GM19467 (cell line): ENCODE measurements around the gene CDC45.
"Not testable (repeated sequence)": the region's sequence is repeated elsewhere in the genome, so short reads cannot be mapped to it uniquely, and the experiment has no call there.

ENCODE experiments used
- ATAC-seq: cut with Tn5 transposase; IDR thresholded peaks from one replicate; pipeline ENCODE4 v1.9.1; 2021; ENCODE audit warnings: mild to moderate bottlenecking, moderate library complexity; ENCODE audit not compliant: unreplicated experiment

CDC45 gene

GRCh38 chr22:19526702-19527111 lies 47.0 kb downstream of the CDC45 start:
- ATAC-seq = no peak

DNA sequence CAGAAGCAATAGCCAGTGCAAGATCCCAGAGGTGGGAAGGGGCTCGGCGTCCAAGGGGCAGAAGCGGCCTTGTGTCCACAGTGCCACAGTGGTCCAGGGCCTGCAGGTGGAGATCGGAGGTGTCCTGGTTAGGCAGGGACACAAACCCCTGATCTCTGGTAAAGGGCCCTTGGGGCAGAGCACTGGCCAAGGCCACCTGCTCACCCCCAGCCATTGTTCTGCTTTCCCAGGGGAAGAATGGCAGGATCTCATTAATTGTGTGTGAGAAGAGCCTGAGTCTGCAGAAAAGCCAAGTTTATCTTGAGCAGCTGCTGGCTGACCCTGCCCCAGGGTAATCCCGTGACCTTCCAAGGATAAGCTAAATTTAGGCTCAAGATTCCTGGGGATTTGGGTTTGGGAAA lies 47.6 kb downstream of the CDC45 start:
- no peak for ATAC-seq

GRCh38 chr22:19527861-19528417 lies 48.2 kb downstream of the CDC45 start:
- no peak for ATAC-seq

DNA sequence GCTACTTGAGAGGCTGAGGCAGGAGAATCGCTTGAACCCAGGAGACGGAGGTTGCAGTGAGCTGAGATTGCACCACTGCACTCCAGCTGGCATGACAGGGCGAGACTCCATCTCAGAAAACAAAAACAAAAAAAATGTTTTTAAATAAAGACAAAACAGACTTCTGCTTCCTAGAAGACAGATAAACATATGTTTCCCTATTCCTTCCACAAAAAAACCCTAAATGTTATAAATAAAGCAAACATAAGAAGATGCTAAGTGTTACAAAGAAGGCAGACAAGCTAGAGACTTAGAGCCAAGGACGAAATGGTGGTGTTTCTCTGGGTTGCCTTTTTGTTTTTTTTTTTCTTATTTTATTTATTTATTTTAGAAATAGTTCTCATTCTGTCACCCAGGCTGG lies 50.1 kb downstream of the CDC45 start:
- ATAC-seq = no peak

- no peak for ATAC-seq
Measured at GRCh38 chr22:19530751-19531150, 51.0 kb downstream of the CDC45 start.

DNA sequence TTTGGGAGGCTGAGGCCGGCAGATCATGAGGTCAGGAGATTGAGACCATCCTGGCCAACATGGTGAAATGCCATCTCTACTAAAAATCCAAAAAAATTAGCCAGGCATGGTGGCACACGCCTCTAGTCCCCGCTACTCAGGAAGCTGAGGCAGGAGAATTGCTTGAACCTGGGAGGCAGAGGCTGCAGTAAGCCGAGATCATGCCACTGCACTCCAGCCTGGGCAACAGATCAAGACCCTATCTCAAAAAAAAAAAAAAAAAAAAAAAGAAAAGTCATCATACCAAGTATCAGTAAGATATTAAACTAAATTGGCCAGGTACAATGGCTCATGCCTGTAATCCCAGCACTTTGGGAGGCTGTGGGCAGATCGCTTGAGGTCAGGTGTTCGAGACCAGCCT lies 51.6 kb downstream of the CDC45 start:
- ATAC-seq = not testable (repeated sequence)

GRCh38 chr22:19533049-19533626 lies 53.4 kb downstream of the CDC45 start:
- ATAC-seq = no peak

GRCh38 chr22:19533857-19534256 lies 54.1 kb downstream of the CDC45 start:
- no peak for ATAC-seq

DNA sequence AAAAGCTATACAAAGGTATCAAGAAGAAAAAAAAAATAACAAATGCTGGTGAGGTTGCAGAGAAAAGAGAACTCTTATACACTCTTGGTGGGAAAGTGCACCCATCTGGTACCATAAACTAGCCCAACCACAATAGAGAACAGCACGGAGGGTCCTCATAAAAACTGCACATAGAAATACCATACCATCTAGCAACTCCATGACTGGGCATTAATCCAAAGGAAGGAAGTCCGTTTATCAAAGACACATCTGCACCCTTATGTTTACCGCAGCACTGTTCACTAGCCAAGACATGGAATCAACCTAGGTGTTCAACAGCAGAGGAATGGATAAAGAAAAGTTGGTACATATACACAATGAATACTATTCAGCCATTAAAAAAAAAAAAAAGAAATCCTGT lies 55.3 kb downstream of the CDC45 start:
- no peak for ATAC-seq

- ATAC-seq = no peak
Measured at GRCh38 chr22:19536564-19536963, 56.8 kb downstream of the CDC45 start.

- no peak for ATAC-seq
Measured at GRCh38 chr22:19537941-19538488, 58.3 kb downstream of the CDC45 start.

DNA sequence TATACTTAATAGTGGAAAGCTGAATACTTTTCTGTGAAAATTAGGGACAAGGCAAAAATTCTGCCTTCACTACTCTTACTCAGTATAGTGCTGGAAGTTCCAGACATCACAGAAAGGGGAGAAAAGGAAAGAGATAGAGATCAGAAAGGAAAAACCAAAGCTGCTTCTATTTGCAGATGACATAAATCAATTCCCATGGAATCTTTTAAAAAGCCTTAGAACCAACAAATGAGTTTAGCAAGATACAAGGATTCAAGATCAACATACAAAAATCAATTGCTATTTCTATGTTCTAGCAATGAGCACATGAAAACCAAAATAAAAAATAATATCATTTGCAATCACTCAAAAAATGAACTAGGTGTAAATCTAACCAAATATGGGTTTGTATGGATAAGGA lies 60.7 kb downstream of the CDC45 start:
- no peak for ATAC-seq

- no peak for ATAC-seq
Measured at GRCh38 chr22:19543970-19544708, 64.4 kb downstream of the CDC45 start.

GRCh38 chr22:19545935-19546207 lies 66.2 kb downstream of the CDC45 start:
- no peak for ATAC-seq

- ATAC-seq = no peak
Measured at GRCh38 chr22:19546680-19547079, 67.0 kb downstream of the CDC45 start.

DNA sequence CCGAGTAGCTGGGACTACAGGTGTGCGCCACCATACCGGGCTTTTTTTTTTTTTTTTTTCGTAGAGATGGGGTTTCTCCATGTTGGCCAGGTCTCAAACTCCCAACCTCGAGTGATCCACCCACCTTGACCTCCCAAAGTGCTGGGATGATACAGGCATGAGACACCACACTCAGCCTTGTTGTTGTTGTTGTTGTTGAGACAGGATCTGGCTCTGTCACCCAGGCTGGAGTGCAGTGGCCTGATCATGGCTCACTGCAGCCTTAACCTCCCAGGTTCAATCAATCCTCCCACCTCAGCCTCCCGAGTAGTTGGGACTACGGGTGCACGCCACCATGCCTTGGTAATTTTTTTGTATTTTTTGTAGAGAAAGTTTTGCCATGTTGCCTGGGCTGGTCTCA lies 67.9 kb downstream of the CDC45 start:
- ATAC-seq = no peak

DNA sequence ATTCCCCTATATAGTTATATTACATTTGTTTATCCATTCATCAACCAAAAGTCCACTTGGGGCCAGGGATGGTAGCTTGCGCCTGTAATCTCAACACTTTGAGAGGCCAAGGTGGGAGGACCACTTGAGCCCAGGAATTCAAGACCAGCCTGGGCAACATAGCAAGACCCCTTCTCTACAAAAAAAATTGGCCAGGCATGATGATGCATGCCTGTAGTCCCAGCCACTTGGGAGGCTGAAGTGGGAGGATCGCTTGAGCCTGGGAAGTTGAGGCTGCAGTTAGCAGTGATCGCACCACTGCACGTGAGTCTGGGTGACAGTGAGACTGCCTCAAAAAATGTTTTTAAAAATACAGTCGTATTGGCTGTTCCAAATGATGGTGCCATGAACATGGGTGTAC lies 68.7 kb downstream of the CDC45 start:
- ATAC-seq = not testable (repeated sequence)

GRCh38 chr22:19548964-19549363 lies 69.2 kb downstream of the CDC45 start:
- ATAC-seq = no peak

- no peak for ATAC-seq
Measured at GRCh38 chr22:19549428-19549827, 69.7 kb downstream of the CDC45 start.

DNA sequence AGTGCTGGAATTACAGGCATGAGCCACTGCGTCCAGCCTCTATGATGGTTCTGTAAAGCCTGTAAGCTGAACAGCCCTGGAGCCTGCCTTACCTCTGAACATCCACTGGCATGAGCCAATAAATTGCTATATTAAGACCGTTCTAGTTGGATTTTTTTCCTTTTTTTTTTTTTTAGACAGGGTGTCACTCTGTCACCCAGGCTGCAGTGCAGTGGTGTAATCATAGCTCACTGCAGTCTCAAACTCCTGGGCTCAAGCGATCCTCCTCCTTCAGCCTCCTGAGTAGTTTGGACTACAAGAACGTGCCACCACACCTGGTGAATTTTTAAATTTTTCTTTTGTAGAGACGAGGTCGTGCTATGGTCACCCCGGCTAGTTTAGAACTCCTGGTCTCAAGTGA lies 70.7 kb downstream of the CDC45 start:
- ATAC-seq = no peak

GRCh38 chr22:19553201-19553600 lies 73.5 kb downstream of the CDC45 start:
- ATAC-seq = no peak

GRCh38 chr22:19554834-19555404 lies 75.2 kb downstream of the CDC45 start:
- ATAC-seq = no peak
